Measurements from ENCODE around the gene CLDN4. TPM values are rescaled to one million over a fixed set of nuclear protein-coding genes. Genes with fewer than 3 reads are reported as not detected.

CLDN4 gene
- total RNA-seq, 2 experiments from 2014 or later: 0.12 to 0.16 TPM

DNA sequence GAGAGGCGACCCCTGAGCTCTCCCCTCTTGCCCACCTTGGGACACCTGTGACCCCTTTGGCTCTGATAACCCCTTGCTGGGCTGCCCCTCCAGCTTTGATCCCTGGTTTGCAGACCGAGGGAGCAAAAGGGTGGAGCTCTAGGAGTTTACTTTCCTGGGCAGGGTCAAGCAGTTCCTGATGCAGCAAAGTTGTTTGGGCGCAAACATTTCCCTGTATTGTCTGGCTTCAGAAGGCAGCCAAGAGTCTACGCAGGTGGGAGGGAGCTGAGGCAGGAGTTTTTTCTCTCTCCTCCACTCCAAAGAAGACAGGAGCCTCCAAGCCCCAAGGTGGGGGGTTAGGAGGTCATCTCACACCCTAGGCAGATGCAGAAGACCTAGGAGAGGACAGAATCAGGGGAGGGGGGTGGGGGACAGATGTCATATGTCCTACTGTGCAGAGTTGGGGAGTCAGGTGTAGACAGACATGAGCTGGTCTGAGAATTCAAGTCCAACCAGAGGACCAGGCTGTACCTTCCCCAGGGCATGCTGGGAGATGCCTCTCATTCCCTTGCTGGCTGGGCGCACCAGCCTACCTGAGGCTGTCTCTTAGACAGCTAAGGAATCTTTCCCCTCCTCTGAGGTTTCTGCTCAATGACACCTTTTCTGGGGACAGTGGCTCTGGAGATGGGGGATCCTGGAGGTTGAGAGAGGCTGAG is 50.7 kb downstream of the CLDN4 start:
- Mint-ChIP-seq H3K4me3 (no peak overlapping the region), H3K27me3 (peaks cover 3% of the 10 kb centered on the region), H3K4me1 (no peaks in the 10 kb centered on the region), H3K27ac (no peak overlapping the region), H3K36me3 (ENCODE audit: low read depth) (no peaks in the 10 kb centered on the region), H3K9me3 (ENCODE audit: low read depth) (no peaks in the 10 kb centered on the region)
- intact Hi-C loops (cut with DNase I, micrococcal nuclease): no loop called here
- DNase-seq (no peak), ATAC-seq (no peak)
- ChIA-PET CTCF (interaction anchor here (0.5 kb wide), 1 partner anchor 63 kb away, joined by 3 read pairs; no protein-coding TSS in a partner anchor), POLR2A (no interaction called here)

DNA sequence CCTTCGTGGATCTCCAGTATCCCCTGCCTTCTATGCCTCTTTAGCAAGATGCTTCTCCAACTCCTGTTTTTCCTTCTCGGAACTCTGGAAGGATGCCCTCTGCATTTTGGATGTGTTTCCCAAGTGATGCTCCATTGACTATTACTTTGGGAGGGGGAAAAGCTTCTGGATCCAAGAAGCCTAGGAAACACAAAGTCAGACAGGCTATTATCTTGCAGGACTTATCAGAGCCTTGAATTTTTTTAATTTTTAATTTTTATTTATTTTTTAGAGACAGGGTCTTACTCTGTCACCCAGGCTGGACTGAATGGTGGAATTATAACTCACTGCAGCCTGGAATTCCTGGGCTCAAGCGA is 51.2 kb downstream of the CLDN4 start:
- intact Hi-C loops (cut with DNase I, micrococcal nuclease): no loop called here
- peaks cover 5% of the 10 kb centered on the region for H3K27me3 Mint-ChIP-seq
- H3K4me1 Mint-ChIP-seq: no peaks in the 10 kb centered on the region
- ChIA-PET POLR2A (no interaction called here), CTCF (no interaction called here)
- DNase-seq (no peak), ATAC-seq (no peak)
- H3K9me3 Mint-ChIP-seq (ENCODE audit: low read depth): no peaks in the 10 kb centered on the region
- H3K36me3 Mint-ChIP-seq (ENCODE audit: low read depth): no peaks in the 10 kb centered on the region
- no peak overlapping the region for H3K27ac Mint-ChIP-seq
- H3K4me3 Mint-ChIP-seq: no peak overlapping the region

Other genes with a start within 250 kb of the CLDN4 start
- not detected for gene MLXIPL, start 206.5 kb upstream of the CLDN4 start, total RNA-seq
- under 1 TPM; 0.35 to 0.39 TPM for gene VPS37D, start 163.2 kb upstream of the CLDN4 start, total RNA-seq
- gene DNAJC30, start 147.5 kb upstream of the CLDN4 start, total RNA-seq: 1 to 10 TPM; 6.9 to 7.8 TPM
- 10 to 100 TPM; 71.4 to 95.5 TPM for gene BUD23, start 147.4 kb upstream of the CLDN4 start, total RNA-seq
- 10 to 100 TPM; 16.6 to 16.8 TPM for gene STX1A, start 111.3 kb upstream of the CLDN4 start, total RNA-seq
- gene ABHD11, start 92.2 kb upstream of the CLDN4 start, total RNA-seq: 10 to 100 TPM; 14.4 to 17.8 TPM
- not detected for gene CLDN3, start 60.7 kb upstream of the CLDN4 start, total RNA-seq
- 1 to 10 TPM; 2.1 to 2.2 TPM for gene METTL27, start 11.5 kb downstream of the CLDN4 start, total RNA-seq
- not detected for gene TMEM270, start 30.2 kb downstream of the CLDN4 start, total RNA-seq
- not detected for gene ELN, start 197.2 kb downstream of the CLDN4 start, total RNA-seq

All from activated CD4-positive, alpha-beta T cell treated with anti-CD3 and anti-CD28 coated beads for 36 hours (primary cell).